K562 (cell line): Measurements from ENCODE around the gene TULP4. TPM values are rescaled to one million over a fixed set of nuclear protein-coding genes. Genes with fewer than 3 reads are reported as not detected.

Experiments
- ATAC-seq: fragments of 200-7000 bp; cut with Tn5 transposase; 3 replicates; pipeline ENCODE4 v1.9.1; 2020; ENCODE audit warnings: moderate library complexity
- BruUV-seq: library from RNA; stranded (reverse); fragments of 400-500 nt; replicated peaks from 2 replicates; lab custom pipeline; 2021; lab: Mats Ljungman, UMichigan
- CTCF ChIA-PET: fragments of 300-600 bp; formaldehyde crosslinking; extraction: SDS; loops from one replicate; lab custom pipeline; 2021; ENCODE audit warnings: low intra/inter-chr PET ratio; lab: Yijun Ruan, JAX
- POLR2A ChIA-PET: fragments of 300-600, 350-650 bp; sonication (Branson Sonifier 250); formaldehyde crosslinking; extraction: SDS; loops from one replicate; lab custom pipeline; 2021; ENCODE audit warnings: antibody characterized with exemption, inconsistent platforms; lab: Yijun Ruan, JAX
- DNase-seq, 4 experiments: peaks; one replicate each; pipeline versions ENCODE4 v3.0.0 to v3.0.0-alpha.2; 2011 to 2018; ENCODE audit warnings: low spot score in 3 of 4, mixed read lengths in 3 of 4; ENCODE audit errors: extremely low read depth in 1 of 4
- FAIRE-seq: peaks from 2 replicates; lab custom pipeline; 2011; peaks lifted over from hg19 to GRCh38; lab: Jason Lieb, UNC
- H2AFZ ChIP-seq: 2 replicates; pipeline ENCODE4 v1.6.0; 2011; ENCODE audit warnings: low read depth, low read length, control low read depth, inconsistent platforms
- H3K27ac ChIP-seq: fragments of 200-600 bp; 3 replicates; pipeline ENCODE4 v1.8.0; 2011; ENCODE audit warnings: low read depth, mild to moderate bottlenecking, control low read depth, inconsistent platforms, low read length, moderate library complexity, mixed read lengths; ENCODE audit errors: extremely low read depth
- H3K27me3 ChIP-seq, 2 experiments: fragments of 300-600 bp in 1 of 2; 2 replicates in 1 of 2; 3 replicates in 1 of 2; pipeline versions ENCODE4 v1.6.0 to v1.8.0; 2011; ENCODE audit warnings: inconsistent platforms in 2 of 2, low read length in 2 of 2, mild to moderate bottlenecking in 1 of 2, mixed read lengths in 1 of 2, moderate library complexity in 1 of 2; ENCODE audit not compliant: control insufficient read depth in 2 of 2, insufficient read depth in 2 of 2
- H3K36me3 ChIP-seq: fragments of 300-600 bp; 3 replicates; pipeline ENCODE4 v1.8.0; 2011; ENCODE audit warnings: mild to moderate bottlenecking, low read length, inconsistent platforms; ENCODE audit not compliant: control insufficient read depth, insufficient read depth
- H3K4me1 ChIP-seq, 2 experiments: fragments of 200-600 bp in 1 of 2; replicated peaks in 1 of 2; 2 replicates in 1 of 2; 3 replicates in 1 of 2; pipeline versions ENCODE4 v1.5.1 to v1.8.0; 2011; ENCODE audit warnings: inconsistent platforms in 2 of 2, low read length in 2 of 2, mild to moderate bottlenecking in 1 of 2, mixed read lengths in 1 of 2, moderate library complexity in 1 of 2; ENCODE audit not compliant: control insufficient read depth in 2 of 2, insufficient read depth in 2 of 2
- H3K4me2 ChIP-seq: 2 replicates; pipeline ENCODE4 v1.6.1; 2011; ENCODE audit warnings: low read length, control low read depth, inconsistent platforms, mixed read lengths; ENCODE audit not compliant: insufficient read depth
- H3K4me3 ChIP-seq: fragments of 200-600 bp; sonication (generic), shearing (Covaris generic); 2 replicates; pipeline ENCODE4 v1.5.1; 2016; ENCODE audit warnings: control low read depth, inconsistent platforms
- H3K79me2 ChIP-seq: fragments of 200-600 bp; 3 replicates; pipeline ENCODE4 v1.8.0; 2011; ENCODE audit warnings: low read length, inconsistent platforms; ENCODE audit not compliant: control insufficient read depth, insufficient read depth
- H3K9ac ChIP-seq, 2 experiments: 2 replicates each; pipeline versions ENCODE4 v1.6.0 to v1.6.1; 2011; ENCODE audit warnings: low read depth in 2 of 2, low read length in 2 of 2, control low read depth in 1 of 2, inconsistent platforms in 1 of 2, mild to moderate bottlenecking in 1 of 2, mixed read lengths in 1 of 2; ENCODE audit not compliant: insufficient read depth in 1 of 2
- H3K9me1 ChIP-seq: one replicate; pipeline ENCODE4 v1.6.0; 2011; ENCODE audit warnings: inconsistent platforms, mild to moderate bottlenecking, low read length, moderate library complexity; ENCODE audit not compliant: control insufficient read depth, insufficient read depth
- H3K9me3 ChIP-seq: replicated peaks from 2 replicates; pipeline ENCODE4 v1.5.1; 2011; ENCODE audit warnings: low read depth, low read length, inconsistent platforms; ENCODE audit not compliant: control insufficient read depth, insufficient read depth
- H4K20me1 ChIP-seq: replicated peaks from 2 replicates; pipeline ENCODE4 v1.6.1; 2011; ENCODE audit warnings: low read length, inconsistent platforms, mixed read lengths; ENCODE audit not compliant: control insufficient read depth, insufficient read depth
- HDAC1 ChIP-seq, 2 experiments: fragments of 450-650 bp; IDR thresholded peaks; 2 replicates each; pipeline ENCODE4 v1.6.1; 2016 to 2017; ENCODE audit warnings: inconsistent platforms in 1 of 2, mild to moderate bottlenecking in 1 of 2, moderate library complexity in 1 of 2
- HDAC3 ChIP-seq: fragments of 450-650 bp; IDR thresholded peaks from 2 replicates; pipeline ENCODE4 v1.6.1; 2018; ENCODE audit warnings: borderline replicate concordance, mild to moderate bottlenecking, moderate library complexity; ENCODE audit not compliant: partially characterized antibody
- KDM4B ChIP-seq, 2 experiments: fragments of 450-650 bp in 1 of 2; sonication (generic) in 1 of 2; IDR thresholded peaks; 2 replicates each; pipeline ENCODE4 v1.6.1; 2016 to 2017; ENCODE audit warnings: borderline replicate concordance in 2 of 2, antibody characterized with exemption in 1 of 2, low read depth in 1 of 2, mild to moderate bottlenecking in 1 of 2
- RB1 ChIP-seq: fragments of 450-650 bp; IDR thresholded peaks from 2 replicates; pipeline ENCODE4 v1.6.1; 2017; ENCODE audit warnings: low read depth, mild to moderate bottlenecking
- RFX1 ChIP-seq: fragments of 450-650 bp; IDR thresholded peaks from 2 replicates; pipeline ENCODE4 v1.6.1; 2016; ENCODE audit warnings: mild to moderate bottlenecking, moderate library complexity
- RHOXF2B ChIP-seq: fragments of 250-450 bp; sonication (Bioruptor Pico); conservative IDR thresholded peaks from 2 replicates; pipeline ENCODE4 v1.5.1; 2021
- SIN3A ChIP-seq, 2 experiments: fragments of 150-350 bp in 1 of 2; IDR thresholded peaks; 2 replicates each; pipeline ENCODE4 v1.6.1; 2011 to 2016; ENCODE audit warnings: borderline replicate concordance in 2 of 2, low read depth in 2 of 2, low read length in 2 of 2, mild to moderate bottlenecking in 2 of 2, moderate library complexity in 2 of 2; ENCODE audit not compliant: control insufficient read depth in 1 of 2
- ZEB2 ChIP-seq: fragments of 450-650 bp; IDR thresholded peaks from 2 replicates; pipeline ENCODE4 v1.6.1; 2016
- ZNF184 ChIP-seq: sonication (generic); formaldehyde crosslinking; IDR thresholded peaks from 2 replicates; pipeline ENCODE4 v1.5.0; 2020; ENCODE audit warnings: missing genetic modification reagents
- ZNF217 ChIP-seq: sonication (generic); formaldehyde crosslinking; IDR thresholded peaks from 2 replicates; pipeline ENCODE4 v1.8.0; 2022; ENCODE audit warnings: mild to moderate bottlenecking, missing genetic modification reagents
- WGBS: fragments of 100-300 bp; shearing (Covaris generic); methylation state at CpG from one replicate; pipeline ENCODE4 v1.1.6; 2016; ENCODE audit warnings: low coverage, mixed read lengths; ENCODE audit not compliant: insufficient coverage; ENCODE audit errors: missing lambda C conversion rate; 5-methylcytosine and 5-hydroxymethylcytosine counted together
- in situ Hi-C: fragments of 300-500 bp; cut with MboI; formaldehyde crosslinking; loops from 4 replicates; pipeline ENCODE4 v1.15.0; 2018; ENCODE audit warnings: inconsistent platforms, mixed read lengths
- intact Hi-C: fragments of 100-400 bp; cut with micrococcal nuclease; formaldehyde crosslinking; loops from 2 replicates; pipeline ENCODE4 v1.14.2; 2022
- polyA plus RNA-seq, 8 experiments: library from polyadenylated mRNA; depleted of rRNA in 4 of 8; stranded (reverse) in 5 of 8; unstranded in 3 of 8; fragments of >200 nt; fragmentation: Nextera tagmentation in 2 of 8; fragmentation: Illumina TruSeq in 1 of 8; extraction: Ambion mirVana in 2 of 8; extraction: Trizol in 1 of 8; gene quantifications; 2 replicates each; pipeline versions ENCODE4 v1.2.1 to v1.2.3, GENCODE V29; 2011 to 2014; ENCODE audit warnings: inconsistent platforms in 1 of 8, missing spikeins in 1 of 8
- total RNA-seq, 7 experiments: library from RNA; depleted of rRNA in 6 of 7; stranded (reverse); fragments of >200 nt in 6 of 7; fragmentation: Illumina TruSeq in 2 of 7; extraction: Trizol in 2 of 7; gene quantifications; 2 replicates each; pipeline versions ENCODE4 v1.2.1 to v1.2.3, GENCODE V29; 2011 to 2021; ENCODE audit warnings: low replicate concordance in 1 of 7
- TF ChIP-seq, protein P1 (sequence below): sonication (generic); formaldehyde crosslinking; IDR thresholded peaks from 2 replicates; pipeline ENCODE4 v1.9.0; 2022; ENCODE audit warnings: mild to moderate bottlenecking, missing genetic modification reagents
- TF ChIP-seq, protein P2 (sequence below): fragments of 450-650 bp; formaldehyde crosslinking; IDR thresholded peaks from 2 replicates; pipeline ENCODE4 v1.4.0; 2022; ENCODE audit warnings: mild to moderate bottlenecking, moderate library complexity

The TULP4 gene
- total and polyA plus RNA-seq, 9 of the 15 experiments (the other 6 are each of a cell fraction or from before 2014, with no cell fraction given), result 1.2 to 50.4 (median 11.0) TPM

DNA sequence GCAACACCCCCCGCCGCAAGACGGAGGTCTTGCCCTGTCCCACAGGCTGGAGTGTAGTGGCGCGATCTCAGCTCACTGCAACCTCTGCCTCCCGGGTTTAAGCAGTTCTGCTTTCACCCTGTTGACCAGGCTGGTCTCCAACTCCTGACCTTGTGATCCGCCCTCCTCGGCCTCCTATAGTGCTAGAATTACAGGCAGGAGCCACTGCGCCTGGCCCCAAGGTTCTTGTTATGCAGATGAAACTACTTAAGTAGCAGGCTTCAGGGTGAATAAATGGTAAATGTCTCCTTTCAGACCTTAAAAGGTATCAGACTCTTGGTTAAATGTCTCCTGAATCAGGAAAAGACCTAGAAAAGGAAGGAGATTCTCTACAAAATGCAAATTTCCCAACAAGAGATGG, 152.2 kb downstream of the TULP4 start:
- peaks cover 11% of the 10 kb centered on the region; the same call in 1 of the 3 replicates for H3K36me3 ChIP-seq
- H3K4me3 ChIP-seq, result no peak overlapping the region
- ATAC-seq (no peak), DNase-seq (no peak), FAIRE-seq (no peak)
- no peak overlapping the region for H3K9ac ChIP-seq
- in situ Hi-C loops, result no loop called here
- H3K4me2 ChIP-seq, result no peak overlapping the region
- no peaks in the 10 kb centered on the region for H4K20me1 ChIP-seq
- POLR2A ChIA-PET, result no interaction called here
- no peaks in the 10 kb centered on the region for H3K27me3 ChIP-seq
- no peaks in the 10 kb centered on the region for H3K9me1 ChIP-seq
- H3K79me2 ChIP-seq, result no peaks in the 10 kb centered on the region
- no peak overlapping the region for H3K27ac ChIP-seq
- WGBS, result 92% methylated on average over 9 of the region's 9 CpGs
- H3K4me1 ChIP-seq, result no peaks in the 10 kb centered on the region
- CTCF ChIA-PET, result no interaction called here
- H2AFZ ChIP-seq, result no peak overlapping the region
- no TSS peak for BruUV-seq
- intact Hi-C loops, result no loop called here
- no peaks in the 10 kb centered on the region for H3K9me3 ChIP-seq
- TF ChIP-seq, protein P1, sequence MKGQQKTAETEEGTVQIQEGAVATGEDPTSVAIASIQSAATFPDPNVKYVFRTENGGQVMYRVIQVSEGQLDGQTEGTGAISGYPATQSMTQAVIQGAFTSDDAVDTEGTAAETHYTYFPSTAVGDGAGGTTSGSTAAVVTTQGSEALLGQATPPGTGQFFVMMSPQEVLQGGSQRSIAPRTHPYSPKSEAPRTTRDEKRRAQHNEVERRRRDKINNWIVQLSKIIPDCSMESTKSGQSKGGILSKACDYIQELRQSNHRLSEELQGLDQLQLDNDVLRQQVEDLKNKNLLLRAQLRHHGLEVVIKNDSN (CRISPR knock-in tag), result no peak
- no peak for TF ChIP-seq RHOXF2B (CRISPR knock-in tag)
- no peak for TF ChIP-seq ZEB2
- no peak for TF ChIP-seq KDM4B (IDR thresholded peaks at IDR 0.05; ENCODE audit: borderline replicate concordance in 2 of 2, low read depth in 1 of 2)
- TF ChIP-seq HDAC3, result no peak
- TF ChIP-seq ZNF217, result no peak
- TF ChIP-seq RB1, result no peak
- no peak for TF ChIP-seq HDAC1 (IDR thresholded peaks at IDR 0.05)
- no peak for TF ChIP-seq RFX1
- TF ChIP-seq, protein P2, sequence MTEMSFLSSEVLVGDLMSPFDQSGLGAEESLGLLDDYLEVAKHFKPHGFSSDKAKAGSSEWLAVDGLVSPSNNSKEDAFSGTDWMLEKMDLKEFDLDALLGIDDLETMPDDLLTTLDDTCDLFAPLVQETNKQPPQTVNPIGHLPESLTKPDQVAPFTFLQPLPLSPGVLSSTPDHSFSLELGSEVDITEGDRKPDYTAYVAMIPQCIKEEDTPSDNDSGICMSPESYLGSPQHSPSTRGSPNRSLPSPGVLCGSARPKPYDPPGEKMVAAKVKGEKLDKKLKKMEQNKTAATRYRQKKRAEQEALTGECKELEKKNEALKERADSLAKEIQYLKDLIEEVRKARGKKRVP (CRISPR knock-in tag), result no peak
- TF ChIP-seq SIN3A (IDR thresholded peaks at IDR 0.05; ENCODE audit: borderline replicate concordance in 2 of 2, control insufficient read depth in 1 of 2, low read depth in 2 of 2, low read length in 2 of 2), result no peak
- TF ChIP-seq ZNF184 (CRISPR knock-in tag), result no peak
